Upper lobe of left lung (tissue), 6 donors: ENCODE data around the gene GAS2. TPM values are rescaled to one million over a fixed set of nuclear protein-coding genes. Genes with fewer than 3 reads are reported as not detected.

Source experiments
- ATAC-seq, 2 donors: fragments of 200-7000 bp; cut with Tn5 transposase; one replicate each; pipeline ENCODE4 v1.9.1; 2022; ENCODE audit warnings: mild to moderate bottlenecking in 2 of 2, moderate library complexity in 2 of 2; ENCODE audit not compliant: low FRiP score in 2 of 2
- DNase-seq, 2 donors: peaks; one replicate each; pipeline ENCODE4 v3.0.0-alpha.2; 2019 to 2020
- H3K27ac ChIP-seq, 4 donors: fragments of 200-600 bp; sonication (generic); one replicate each; pipeline ENCODE4 v1.5.1; 2016 to 2019
- H3K27me3 ChIP-seq, 4 donors: fragments of 200-600 bp; sonication (generic); one replicate each; pipeline ENCODE4 v1.5.1; 2017 to 2019
- H3K36me3 ChIP-seq, 4 donors: fragments of 200-600 bp; sonication (generic); one replicate each; pipeline ENCODE4 v1.5.1; 2016 to 2019
- H3K4me1 ChIP-seq, 4 donors: fragments of 200-600 bp; sonication (generic); one replicate each; pipeline ENCODE4 v1.5.1; 2018 to 2019
- H3K4me3 ChIP-seq, 4 donors: fragments of 200-600 bp; sonication (generic); one replicate each; pipeline ENCODE4 v1.5.1; 2017 to 2019; ENCODE audit warnings: mild to moderate bottlenecking in 2 of 4, moderate library complexity in 1 of 4
- H3K9me3 ChIP-seq, 4 donors: fragments of 200-600 bp; sonication (generic); one replicate each; pipeline ENCODE4 v1.5.1; 2018 to 2019
- EP300 ChIP-seq, 4 donors: sonication (generic); formaldehyde crosslinking; IDR thresholded peaks; one replicate each; pipeline ENCODE4 v1.5.1; 2017; ENCODE audit warnings: antibody characterized with exemption in 4 of 4, control low read depth in 2 of 4
- POLR2A ChIP-seq, 4 donors: fragments of 450-650 bp; IDR thresholded peaks; one replicate each; pipeline ENCODE4 v1.5.1; 2016 to 2017; ENCODE audit warnings: antibody characterized with exemption in 4 of 4, mild to moderate bottlenecking in 2 of 4
- POLR2AphosphoS5 ChIP-seq, 2 donors: sonication (generic); formaldehyde crosslinking; IDR thresholded peaks; one replicate each; pipeline ENCODE4 v1.5.1; 2017; ENCODE audit warnings: antibody characterized with exemption in 2 of 2
- WGBS, 2 donors: methylation state at CpG; one replicate each; pipeline ENCODE4 v1.1.5; 2017 to 2018; 5-methylcytosine and 5-hydroxymethylcytosine counted together
- total RNA-seq, 6 donors: library from RNA; depleted of rRNA in 4 of 6; stranded (reverse); fragments of >200 nt in 4 of 6; gene quantifications; one replicate each; pipeline versions ENCODE4 v1.1.0 to v1.2.1, GENCODE V29; 2016 to 2021
- TF ChIP-seq, protein P1 (sequence below), 6 experiments: fragments of 450-650 bp in 4 of 6; fragments of 200-600 bp in 2 of 6; sonication (generic) in 2 of 6; IDR thresholded peaks; one replicate each; pipeline ENCODE4 v1.5.1; 2016 to 2019; ENCODE audit warnings: antibody characterized with exemption in 6 of 6
- donor health status: DM: no; HTN: no; CAD: no; lungs with moderate emphysema.
- donor health status: DM: no; HTN: yes; CAD: no; lungs with severe emphysema.

The GAS2 gene
- total RNA-seq, 6 donors from 2014 or later = 1.5 to 6.3 (median 2.1) TPM; not detected in 1

DNA sequence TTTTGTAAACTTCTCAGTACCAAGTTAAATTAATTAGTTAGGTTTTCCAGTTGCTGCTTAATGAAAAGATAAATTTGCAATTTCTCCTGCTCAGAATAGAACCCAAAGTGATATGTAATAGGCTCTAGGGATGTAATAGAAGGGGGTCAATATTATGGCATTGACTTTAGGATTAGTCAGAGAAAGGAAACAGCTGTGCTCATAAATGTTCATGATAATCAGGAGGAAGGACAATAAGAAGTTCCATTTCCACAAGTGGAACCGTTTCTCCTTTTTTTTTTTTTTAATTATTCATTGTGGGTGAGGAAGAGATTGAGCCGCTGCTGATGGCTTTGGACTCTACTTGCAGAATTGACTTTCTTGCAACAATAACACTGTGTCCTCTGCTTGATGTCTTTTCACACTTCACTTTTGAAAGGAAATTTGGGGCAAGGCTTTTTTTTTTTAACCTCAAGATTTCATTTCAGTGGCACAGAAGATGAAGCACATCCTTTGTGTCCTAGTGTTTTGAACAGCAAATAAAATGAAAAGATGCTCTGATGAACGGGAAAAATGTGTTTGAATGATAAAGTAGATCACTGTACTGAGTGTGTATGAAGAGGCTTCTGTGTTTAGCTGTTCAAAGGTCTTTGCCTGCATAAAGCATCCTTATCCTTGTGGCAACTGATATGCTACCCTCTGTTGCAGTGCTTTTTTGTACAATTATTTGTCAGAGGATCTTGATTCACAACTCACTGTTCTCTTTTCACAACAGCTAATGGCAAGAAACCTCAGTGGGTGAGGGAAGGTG lies 62.4 kb downstream of the GAS2 start:
- H3K27ac ChIP-seq = no peak overlapping the region
- H3K4me3 ChIP-seq = no peak overlapping the region
- WGBS, 2 donors = 45 to 55% methylated on average over 3 of the region's 3 CpGs
- ATAC-seq (no peak), DNase-seq (no peak)
- no peaks in the 10 kb centered on the region for H3K4me1 ChIP-seq
- TF ChIP-seq EP300 (IDR thresholded peaks at IDR 0.05) = no peak
- TF ChIP-seq POLR2AphosphoS5 (IDR thresholded peaks at IDR 0.05) = no peak
- no peak for TF ChIP-seq POLR2A (IDR thresholded peaks at IDR 0.05)
- TF ChIP-seq, protein P1, sequence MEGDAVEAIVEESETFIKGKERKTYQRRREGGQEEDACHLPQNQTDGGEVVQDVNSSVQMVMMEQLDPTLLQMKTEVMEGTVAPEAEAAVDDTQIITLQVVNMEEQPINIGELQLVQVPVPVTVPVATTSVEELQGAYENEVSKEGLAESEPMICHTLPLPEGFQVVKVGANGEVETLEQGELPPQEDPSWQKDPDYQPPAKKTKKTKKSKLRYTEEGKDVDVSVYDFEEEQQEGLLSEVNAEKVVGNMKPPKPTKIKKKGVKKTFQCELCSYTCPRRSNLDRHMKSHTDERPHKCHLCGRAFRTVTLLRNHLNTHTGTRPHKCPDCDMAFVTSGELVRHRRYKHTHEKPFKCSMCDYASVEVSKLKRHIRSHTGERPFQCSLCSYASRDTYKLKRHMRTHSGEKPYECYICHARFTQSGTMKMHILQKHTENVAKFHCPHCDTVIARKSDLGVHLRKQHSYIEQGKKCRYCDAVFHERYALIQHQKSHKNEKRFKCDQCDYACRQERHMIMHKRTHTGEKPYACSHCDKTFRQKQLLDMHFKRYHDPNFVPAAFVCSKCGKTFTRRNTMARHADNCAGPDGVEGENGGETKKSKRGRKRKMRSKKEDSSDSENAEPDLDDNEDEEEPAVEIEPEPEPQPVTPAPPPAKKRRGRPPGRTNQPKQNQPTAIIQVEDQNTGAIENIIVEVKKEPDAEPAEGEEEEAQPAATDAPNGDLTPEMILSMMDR (IDR thresholded peaks at IDR 0.05) = no peak
- H3K27me3 ChIP-seq = no peaks in the 10 kb centered on the region
- no peaks in the 10 kb centered on the region for H3K9me3 ChIP-seq
- no peaks in the 10 kb centered on the region for H3K36me3 ChIP-seq

DNA sequence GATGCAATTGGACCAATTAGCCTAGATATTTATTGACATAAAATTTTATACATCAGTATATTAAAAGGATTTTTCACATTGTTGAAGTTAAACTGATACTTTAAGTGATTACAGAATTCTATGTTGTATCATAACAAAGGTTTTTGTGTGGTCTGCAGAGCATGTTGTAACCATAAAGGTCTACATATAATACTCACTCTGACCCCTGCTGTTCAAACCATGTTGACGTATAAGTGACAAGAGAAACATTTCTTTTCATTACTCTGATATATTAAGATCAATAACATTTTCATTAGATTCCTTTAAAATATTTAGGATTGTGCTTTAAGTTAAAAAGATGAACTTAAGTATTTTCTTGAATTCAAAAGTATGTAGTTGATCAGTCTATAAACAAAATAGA lies 63.9 kb downstream of the GAS2 start:
- Histone ChIP-seq H3K27ac (no peak overlapping the region), H3K4me3 (no peak overlapping the region), H3K9me3 (no peaks in the 10 kb centered on the region), H3K4me1 (no peaks in the 10 kb centered on the region), H3K27me3 (no peaks in the 10 kb centered on the region), H3K36me3 (no peaks in the 10 kb centered on the region)
- DNase-seq (no peak), ATAC-seq (no peak)
- no peak for TF ChIP-seq EP300 (IDR thresholded peaks at IDR 0.05)
- TF ChIP-seq, protein P1 (IDR thresholded peaks at IDR 0.05) = no peak
- no peak for TF ChIP-seq POLR2A (IDR thresholded peaks at IDR 0.05)
- TF ChIP-seq POLR2AphosphoS5 (IDR thresholded peaks at IDR 0.05) = no peak
- WGBS, 2 donors = 0 to 42% methylated on average over 1 of the region's 1 CpG

DNA sequence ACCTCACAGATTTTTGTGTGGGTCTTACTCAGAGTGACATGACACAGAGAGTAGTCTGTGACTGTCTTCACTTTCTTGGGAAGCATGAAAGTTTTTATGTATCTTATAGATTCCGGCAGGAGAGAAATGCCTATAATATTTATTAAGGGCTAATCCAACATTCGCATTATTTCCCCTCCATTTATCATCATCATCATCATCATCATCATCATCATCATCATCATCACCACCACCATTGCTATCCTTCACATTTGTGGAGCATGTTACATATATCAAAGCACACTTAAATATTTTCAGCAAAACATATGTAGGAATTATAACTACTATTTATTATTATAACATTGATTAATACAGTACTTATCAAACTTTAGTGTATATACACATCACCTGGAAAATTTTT lies 66.2 kb downstream of the GAS2 start:
- TF ChIP-seq, protein P1 (IDR thresholded peaks at IDR 0.05) = no peak
- no peak for TF ChIP-seq POLR2A (IDR thresholded peaks at IDR 0.05)
- TF ChIP-seq EP300 (IDR thresholded peaks at IDR 0.05) = no peak
- no peak for TF ChIP-seq POLR2AphosphoS5 (IDR thresholded peaks at IDR 0.05)
- Histone ChIP-seq H3K4me3 (no peak overlapping the region), H3K4me1 (no peaks in the 10 kb centered on the region), H3K9me3 (no peaks in the 10 kb centered on the region), H3K27me3 (no peaks in the 10 kb centered on the region), H3K36me3 (no peaks in the 10 kb centered on the region), H3K27ac (no peak overlapping the region)
- DNase-seq = no peak
- no peak for ATAC-seq
- WGBS, 2 donors = 48 to 92% methylated on average over 2 of the region's 2 CpGs

DNA sequence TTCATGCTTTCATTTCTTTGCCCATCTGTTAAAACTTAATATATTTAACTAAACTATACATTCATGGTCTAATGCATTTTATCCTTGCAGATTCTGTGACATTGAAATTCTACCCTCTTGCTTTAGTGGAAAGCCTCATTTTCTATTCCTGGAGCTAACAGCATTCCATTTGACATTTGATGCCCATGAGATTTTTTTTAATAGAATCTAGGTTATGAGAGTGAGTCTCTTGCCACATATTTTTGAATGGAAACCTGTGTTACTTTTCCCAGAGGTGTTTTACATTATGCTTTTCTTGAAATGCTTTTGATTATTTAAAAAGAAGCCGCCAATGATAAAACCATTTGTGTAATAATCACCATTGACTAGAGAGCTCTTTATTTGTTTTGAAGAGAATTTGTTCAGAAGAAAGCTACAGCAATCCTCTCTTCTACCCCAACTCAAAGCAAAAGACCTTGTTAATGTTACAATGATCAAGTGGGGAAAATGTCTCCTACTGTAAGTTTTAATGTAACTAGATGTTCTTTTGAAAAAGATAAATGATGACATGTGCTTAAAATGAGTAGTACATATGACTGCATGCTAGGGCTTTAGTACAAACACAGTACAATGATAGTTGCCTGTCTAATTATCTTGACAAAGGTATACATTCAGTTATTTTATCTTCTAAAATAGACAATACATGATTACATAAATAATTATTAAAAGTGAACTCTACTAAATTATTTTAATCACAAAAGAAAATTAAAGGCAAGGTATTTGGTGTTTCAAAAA lies 67.3 kb downstream of the GAS2 start:
- H3K4me1 ChIP-seq = no peaks in the 10 kb centered on the region
- no peaks in the 10 kb centered on the region for H3K27me3 ChIP-seq
- WGBS, 2 donors = 79% methylated on average over 1 of the region's 1 CpG
- H3K27ac ChIP-seq = no peak overlapping the region
- H3K4me3 ChIP-seq = no peak overlapping the region
- no peak for TF ChIP-seq POLR2AphosphoS5 (IDR thresholded peaks at IDR 0.05)
- TF ChIP-seq POLR2A (IDR thresholded peaks at IDR 0.05) = no peak
- TF ChIP-seq, protein P1 (IDR thresholded peaks at IDR 0.05) = no peak
- no peak for TF ChIP-seq EP300 (IDR thresholded peaks at IDR 0.05)
- H3K36me3 ChIP-seq = no peaks in the 10 kb centered on the region
- DNase-seq (no peak), ATAC-seq (no peak)
- H3K9me3 ChIP-seq = no peaks in the 10 kb centered on the region
